GM13977 (cell line): ENCODE results near the gene AMDHD1.

ENCODE experiments used
- DNase-seq: peaks from one replicate; pipeline ENCODE4 v3.0.0; 2012; ENCODE audit warnings: low spot score
- in situ Hi-C: fragments of 300-500 bp; cut with MboI; formaldehyde crosslinking; loops from one replicate; pipeline ENCODE4 v1.12.0; 2022; ENCODE audit warnings: low sequenced_read_pairs, low pct_unique_long_range_greater_than_20kb, mixed read lengths, inconsistent platforms; ENCODE audit not compliant: unreplicated experiment
- TF ChIP-seq, protein P1 (sequence below): IDR thresholded peaks from 2 replicates; pipeline ENCODE4 v1.5.1; 2012; ENCODE audit warnings: mild to moderate bottlenecking, control low read depth; ENCODE audit not compliant: insufficient read depth; ENCODE audit errors: extremely low read depth, missing control alignments

The AMDHD1 gene

DNA sequence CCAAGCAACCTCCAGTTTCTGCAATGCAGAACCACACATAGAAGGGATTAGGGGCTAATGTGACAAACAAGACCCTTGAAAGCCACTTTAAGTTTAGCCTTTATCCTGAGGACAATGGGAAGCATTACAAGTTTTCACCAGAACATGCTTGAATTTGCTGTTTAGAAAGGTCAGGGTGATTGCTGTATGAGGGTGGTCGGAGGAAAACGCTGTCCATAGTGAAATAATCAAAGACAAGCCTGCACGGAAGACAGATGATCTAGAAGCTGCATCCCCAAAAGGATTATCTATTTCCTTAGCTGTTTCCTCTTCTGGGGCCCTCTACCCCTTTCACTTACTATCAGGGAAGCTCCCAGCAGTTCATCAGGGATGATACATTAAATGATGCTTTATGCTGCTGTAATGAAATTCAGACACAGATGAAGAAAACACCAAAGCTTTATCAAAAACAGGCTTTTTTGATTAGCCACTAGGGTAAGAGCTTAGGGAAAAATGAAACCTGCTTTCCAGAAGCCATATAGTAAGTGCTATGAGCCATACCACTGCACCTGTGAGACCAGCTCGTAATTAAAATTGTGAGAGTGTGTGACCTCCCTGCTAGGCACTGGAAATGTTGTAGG is 46.5 kb downstream of the AMDHD1 start:
- DNase-seq = no peak
- in situ Hi-C loops = no loop called here

DNA sequence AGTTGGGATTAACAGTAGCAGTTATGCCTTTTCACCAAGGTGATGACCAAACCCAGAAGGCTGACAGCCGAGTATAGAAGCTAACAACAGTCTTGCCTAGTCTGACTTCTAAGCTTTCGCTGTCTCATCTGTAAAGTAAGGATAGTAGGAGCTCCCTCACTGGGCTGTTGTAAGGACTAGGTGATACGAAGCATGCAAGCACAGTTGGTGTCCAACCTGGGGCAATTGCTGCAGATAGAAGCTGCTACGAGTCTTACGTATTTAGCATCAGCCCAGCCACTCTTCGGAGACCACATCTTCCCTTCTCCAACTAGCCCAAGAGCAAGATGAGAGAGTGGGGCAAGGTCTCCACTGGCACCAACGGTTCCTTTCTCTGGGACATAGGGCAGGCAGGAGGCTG is 47.0 kb downstream of the AMDHD1 start:
- TF ChIP-seq, protein P1, sequence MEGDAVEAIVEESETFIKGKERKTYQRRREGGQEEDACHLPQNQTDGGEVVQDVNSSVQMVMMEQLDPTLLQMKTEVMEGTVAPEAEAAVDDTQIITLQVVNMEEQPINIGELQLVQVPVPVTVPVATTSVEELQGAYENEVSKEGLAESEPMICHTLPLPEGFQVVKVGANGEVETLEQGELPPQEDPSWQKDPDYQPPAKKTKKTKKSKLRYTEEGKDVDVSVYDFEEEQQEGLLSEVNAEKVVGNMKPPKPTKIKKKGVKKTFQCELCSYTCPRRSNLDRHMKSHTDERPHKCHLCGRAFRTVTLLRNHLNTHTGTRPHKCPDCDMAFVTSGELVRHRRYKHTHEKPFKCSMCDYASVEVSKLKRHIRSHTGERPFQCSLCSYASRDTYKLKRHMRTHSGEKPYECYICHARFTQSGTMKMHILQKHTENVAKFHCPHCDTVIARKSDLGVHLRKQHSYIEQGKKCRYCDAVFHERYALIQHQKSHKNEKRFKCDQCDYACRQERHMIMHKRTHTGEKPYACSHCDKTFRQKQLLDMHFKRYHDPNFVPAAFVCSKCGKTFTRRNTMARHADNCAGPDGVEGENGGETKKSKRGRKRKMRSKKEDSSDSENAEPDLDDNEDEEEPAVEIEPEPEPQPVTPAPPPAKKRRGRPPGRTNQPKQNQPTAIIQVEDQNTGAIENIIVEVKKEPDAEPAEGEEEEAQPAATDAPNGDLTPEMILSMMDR = no peak
- in situ Hi-C loops = no loop called here
- no peak for DNase-seq

More for the DNA sequence above, 46.5 kb downstream of the AMDHD1 start:
- TF ChIP-seq, protein P1 = no peak

DNA sequence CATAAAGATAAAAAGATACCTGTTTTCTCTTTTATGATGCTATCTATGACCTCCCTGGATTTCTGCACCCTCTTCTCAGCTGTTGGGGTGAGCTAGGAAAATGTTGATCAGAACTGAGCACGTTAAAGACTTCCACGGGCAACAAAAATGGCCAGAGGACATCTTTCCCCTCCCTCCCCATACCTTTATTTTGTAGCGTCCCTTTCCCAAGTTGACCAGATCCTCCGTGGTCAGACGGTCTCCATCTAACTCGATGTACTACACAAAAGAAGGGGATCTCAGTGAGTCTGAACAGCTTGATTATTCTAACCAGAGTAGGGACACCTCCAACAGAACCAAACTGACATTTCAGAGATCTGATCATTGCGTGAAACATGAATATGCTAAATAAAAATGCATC is 50.8 kb downstream of the AMDHD1 start:
- in situ Hi-C loops = no loop called here
- TF ChIP-seq, protein P1 = no peak
- DNase-seq = no peak

DNA sequence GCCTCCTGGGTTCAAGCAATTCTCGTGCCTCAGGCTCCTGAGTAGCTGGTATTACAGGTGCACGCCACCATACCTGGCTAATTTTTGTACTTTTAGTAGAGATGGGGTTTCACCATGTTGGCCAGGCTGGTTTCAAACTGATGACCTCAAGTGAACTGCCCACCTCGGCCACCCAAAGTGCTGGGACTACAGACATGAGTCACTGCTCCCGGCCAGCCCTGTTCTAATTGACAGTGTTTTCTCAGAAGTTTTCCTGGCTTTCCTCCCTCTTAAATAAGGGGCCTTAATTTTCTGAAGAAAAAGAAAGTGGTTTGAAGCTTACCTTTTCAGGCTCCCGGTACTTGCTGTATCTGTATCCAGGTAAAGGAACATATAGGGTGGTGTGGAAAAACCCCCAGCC is 51.3 kb downstream of the AMDHD1 start:
- no peak for DNase-seq
- TF ChIP-seq, protein P1 = no peak
- in situ Hi-C loops = no loop called here

DNA sequence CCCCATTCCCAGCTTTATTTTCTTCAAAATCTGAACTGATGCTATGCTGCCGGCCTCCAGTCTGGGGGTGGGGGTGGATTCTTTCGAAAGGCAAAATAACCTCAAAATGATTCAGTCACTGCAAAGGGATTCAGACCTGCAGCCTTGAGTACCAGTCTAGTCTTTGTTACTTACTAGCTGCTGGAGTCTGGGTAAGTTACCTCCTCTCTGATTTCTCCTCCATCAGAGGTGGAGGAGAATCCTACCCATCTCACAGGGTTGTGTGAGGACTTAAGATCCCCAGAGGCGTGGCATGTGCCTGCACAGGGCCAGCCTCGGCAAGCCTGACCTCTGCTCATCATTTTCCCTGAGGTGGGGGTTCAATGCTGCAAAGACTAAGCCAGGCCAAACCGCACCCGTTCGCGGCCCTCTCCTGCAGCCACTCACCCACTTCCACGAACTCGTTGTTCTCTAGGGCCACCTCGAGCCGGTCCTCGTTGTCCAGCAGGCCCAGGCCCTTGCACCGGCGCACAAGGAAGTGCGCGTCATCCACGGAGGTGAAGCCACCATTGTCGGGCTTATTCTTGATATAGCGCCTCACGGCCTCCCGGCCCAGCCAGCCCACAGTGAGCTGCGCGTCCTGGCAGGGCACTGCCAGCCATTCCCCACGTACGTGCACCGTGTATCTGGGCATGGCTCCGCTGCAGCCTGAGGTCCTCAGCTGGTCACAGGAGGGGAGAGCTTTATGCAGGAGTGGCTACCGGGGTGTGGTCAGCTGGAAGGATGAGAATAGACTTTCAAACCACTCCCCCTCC is 52.3 kb downstream of the AMDHD1 start:
- in situ Hi-C loops = no loop called here
- TF ChIP-seq, protein P1 = no peak
- DNase-seq = no peak

DNA sequence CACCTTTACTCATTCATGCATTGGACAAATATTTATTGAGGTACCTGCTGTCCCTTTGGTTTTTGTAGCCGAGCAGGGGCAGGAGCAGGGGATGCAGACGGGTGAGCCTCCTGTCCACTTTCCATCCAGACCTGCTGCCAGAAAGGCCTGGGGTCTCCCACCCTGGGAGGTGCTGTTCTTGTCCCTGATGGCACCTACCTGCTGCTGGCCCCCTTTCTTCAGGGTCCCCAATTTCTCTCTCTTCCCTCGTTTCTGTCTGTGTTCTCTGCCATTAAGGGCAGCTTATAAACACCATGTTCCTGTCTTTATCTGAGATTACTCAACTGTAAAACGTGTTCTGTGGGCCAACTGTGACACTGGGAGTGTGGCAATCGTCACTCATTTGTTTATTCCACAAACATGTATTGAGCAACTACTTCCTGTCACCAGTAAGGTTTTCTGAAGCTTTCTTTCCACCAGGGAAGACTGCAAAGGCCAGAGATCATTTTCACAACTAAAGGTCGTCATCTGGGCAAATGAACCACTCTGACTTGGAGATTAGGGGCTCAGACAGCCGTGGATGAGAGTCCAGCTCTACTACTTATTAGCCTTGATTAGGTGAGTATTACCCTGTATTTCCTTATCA is 53.0 kb downstream of the AMDHD1 start, which contains the start of gene HAL:
HAL (minus strand) TSS at position 311 of the 625 bp plus-strand sequence. CDS start 434 bp downstream, outside the sequence.
- TF ChIP-seq, protein P1 = no peak
- in situ Hi-C loops = no loop called here
- no peak for DNase-seq
